A204.1 (cell line): ENCODE data around the gene WDR48.

ENCODE experiments used
- FAIRE-seq: peaks from 2 replicates; lab custom pipeline; 2012; peaks lifted over from hg19 to GRCh38; lab: Jason Lieb, UNC

The WDR48 gene

GRCh38 chr3:39140341-39140971 lies 88.6 kb downstream of the WDR48 start:
- FAIRE-seq, result no peak

- no peak for FAIRE-seq
These were observed 89.6 kb downstream of the WDR48 start for GRCh38 chr3:39141171-39141995.

GRCh38 chr3:39142067-39142466 lies 90.3 kb downstream of the WDR48 start:
- FAIRE-seq, result no peak

GRCh38 chr3:39143051-39143885 lies 91.5 kb downstream of the WDR48 start:
- FAIRE-seq, result no peak

GRCh38 chr3:39144095-39144747 lies 92.4 kb downstream of the WDR48 start:
- no peak for FAIRE-seq

- no peak for FAIRE-seq
These were observed 93.0 kb downstream of the WDR48 start for GRCh38 chr3:39144748-39145380.

GRCh38 chr3:39146083-39146501 lies 94.3 kb downstream of the WDR48 start:
- no peak for FAIRE-seq
